Right atrium auricular region (tissue), 2 donors: ENCODE results near the gene CEP131. TPM values are rescaled to one million over a fixed set of nuclear protein-coding genes. Genes with fewer than 3 reads are reported as not detected.

Experiments
- DNase-seq: peaks from one replicate; pipeline ENCODE4 v3.0.0-alpha.2; 2019; ENCODE audit warnings: low spot score
- H3K27ac ChIP-seq, 2 donors: fragments of 200-600 bp; sonication (generic); 1 replicate in 1 of 2; 2 replicates in 1 of 2; pipeline ENCODE4 v1.5.1; 2016 to 2019
- H3K27me3 ChIP-seq, 2 donors: fragments of 200-600 bp; sonication (generic); one replicate each; pipeline versions ENCODE4 v1.5.1 to v1.6.0; 2017 to 2019
- H3K36me3 ChIP-seq: fragments of 200-600 bp; sonication (generic); one replicate; pipeline ENCODE4 v1.5.1; 2016
- H3K4me1 ChIP-seq, 2 donors: fragments of 200-600 bp; sonication (generic); one replicate each; pipeline versions ENCODE4 v1.5.1 to v1.6.0; 2017 to 2019
- H3K4me3 ChIP-seq, 2 donors: fragments of 200-600 bp; sonication (generic); 1 replicate in 1 of 2; 2 replicates in 1 of 2; pipeline ENCODE4 v1.5.1; 2017 to 2019; ENCODE audit warnings: mild to moderate bottlenecking in 1 of 2, moderate library complexity in 1 of 2
- H3K9me3 ChIP-seq, 2 donors: fragments of 200-600 bp; sonication (generic); one replicate each; pipeline ENCODE4 v1.5.1; 2019
- total RNA-seq, 2 donors: library from RNA; depleted of rRNA; stranded (reverse); fragments of >200 nt; gene quantifications; one replicate each; pipeline ENCODE4 v1.1.0, GENCODE V29; 2016
- TF ChIP-seq, protein P1 (sequence below), 2 donors: fragments of 200-600 bp; sonication (generic); IDR thresholded peaks; one replicate each; pipeline ENCODE4 v1.5.1; 2019; ENCODE audit warnings: antibody characterized with exemption in 2 of 2

CEP131 gene
- total RNA-seq, 2 donors from 2014 or later: 5.5 to 6.2 TPM

DNA sequence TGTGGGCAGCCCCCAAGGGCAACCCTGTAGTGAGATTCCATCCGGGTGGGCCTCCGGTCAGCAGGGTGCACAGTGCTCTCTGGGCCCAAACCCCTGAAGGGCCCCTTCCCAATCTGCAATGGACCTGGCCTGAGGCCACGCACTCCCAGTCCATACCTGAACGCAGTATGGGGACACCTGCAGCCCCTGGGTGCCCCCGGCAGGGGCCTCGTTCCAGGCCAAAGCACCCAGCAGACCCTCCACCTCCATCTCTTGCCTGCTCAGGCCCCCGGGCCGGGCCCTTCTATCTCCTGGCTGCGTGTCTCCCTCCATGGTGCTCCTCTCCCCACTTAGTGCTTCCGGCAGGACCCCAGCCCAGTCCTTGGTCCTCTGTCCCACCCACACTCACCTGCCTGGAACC lies 39.4 kb downstream of the CEP131 start:
- Histone ChIP-seq H3K4me3 (no peak overlapping the region), H3K9me3 (no peaks in the 10 kb centered on the region), H3K27ac (no peak overlapping the region), H3K27me3 (no peaks in the 10 kb centered on the region), H3K36me3 (no peaks in the 10 kb centered on the region), H3K4me1 (no peaks in the 10 kb centered on the region)
- DNase-seq: no peak
- TF ChIP-seq, protein P1, sequence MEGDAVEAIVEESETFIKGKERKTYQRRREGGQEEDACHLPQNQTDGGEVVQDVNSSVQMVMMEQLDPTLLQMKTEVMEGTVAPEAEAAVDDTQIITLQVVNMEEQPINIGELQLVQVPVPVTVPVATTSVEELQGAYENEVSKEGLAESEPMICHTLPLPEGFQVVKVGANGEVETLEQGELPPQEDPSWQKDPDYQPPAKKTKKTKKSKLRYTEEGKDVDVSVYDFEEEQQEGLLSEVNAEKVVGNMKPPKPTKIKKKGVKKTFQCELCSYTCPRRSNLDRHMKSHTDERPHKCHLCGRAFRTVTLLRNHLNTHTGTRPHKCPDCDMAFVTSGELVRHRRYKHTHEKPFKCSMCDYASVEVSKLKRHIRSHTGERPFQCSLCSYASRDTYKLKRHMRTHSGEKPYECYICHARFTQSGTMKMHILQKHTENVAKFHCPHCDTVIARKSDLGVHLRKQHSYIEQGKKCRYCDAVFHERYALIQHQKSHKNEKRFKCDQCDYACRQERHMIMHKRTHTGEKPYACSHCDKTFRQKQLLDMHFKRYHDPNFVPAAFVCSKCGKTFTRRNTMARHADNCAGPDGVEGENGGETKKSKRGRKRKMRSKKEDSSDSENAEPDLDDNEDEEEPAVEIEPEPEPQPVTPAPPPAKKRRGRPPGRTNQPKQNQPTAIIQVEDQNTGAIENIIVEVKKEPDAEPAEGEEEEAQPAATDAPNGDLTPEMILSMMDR (IDR thresholded peaks at IDR 0.05): no peak

DNA sequence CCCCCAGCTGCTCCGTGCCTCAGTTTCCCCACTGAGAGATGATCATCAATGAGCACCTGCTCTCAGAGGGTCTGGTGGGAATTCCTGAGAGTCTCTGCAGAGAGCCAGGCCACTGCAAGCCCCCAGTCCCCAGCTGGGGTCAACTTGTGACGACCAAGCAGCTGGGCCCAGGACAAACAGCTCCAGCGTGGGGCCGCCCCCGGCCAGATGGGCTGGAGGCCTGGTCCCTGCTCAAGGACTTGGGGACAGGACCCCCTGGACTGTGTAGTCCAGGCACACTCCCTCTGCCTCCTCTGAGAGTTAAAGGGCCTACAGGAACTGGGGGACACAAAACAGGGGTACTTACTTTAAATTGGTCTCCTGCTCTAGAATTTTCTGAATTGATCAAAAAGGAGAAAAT lies 40.2 kb downstream of the CEP131 start:
- H3K4me3 ChIP-seq: no peak overlapping the region
- DNase-seq: no peak
- no peaks in the 10 kb centered on the region for H3K4me1 ChIP-seq
- H3K36me3 ChIP-seq: no peaks in the 10 kb centered on the region
- H3K27me3 ChIP-seq: no peaks in the 10 kb centered on the region
- TF ChIP-seq, protein P1 (IDR thresholded peaks at IDR 0.05): no peak
- H3K27ac ChIP-seq: no peak overlapping the region
- H3K9me3 ChIP-seq: no peaks in the 10 kb centered on the region

DNA sequence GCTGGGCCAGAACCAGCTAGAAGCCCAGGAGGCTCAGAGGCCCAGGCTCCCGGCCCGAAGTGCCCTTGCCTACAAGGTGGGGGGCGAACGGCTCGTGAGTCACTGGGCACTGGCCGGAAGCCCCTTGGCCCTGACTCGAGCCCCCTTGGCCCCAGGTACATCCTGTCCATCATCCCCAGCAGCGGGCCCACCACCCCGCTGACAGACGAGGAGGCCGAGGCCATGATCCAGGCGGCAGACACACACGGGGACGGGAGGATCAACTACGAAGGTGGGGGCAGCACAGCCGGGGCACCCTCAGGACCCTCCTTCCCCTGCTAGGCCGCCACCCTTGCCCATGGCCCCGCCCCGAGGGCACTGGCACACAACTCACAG lies 41.0 kb downstream of the CEP131 start:
- H3K27me3 ChIP-seq: no peaks in the 10 kb centered on the region
- no peaks in the 10 kb centered on the region for H3K4me1 ChIP-seq
- H3K4me3 ChIP-seq: no peak overlapping the region
- no peaks in the 10 kb centered on the region for H3K9me3 ChIP-seq
- TF ChIP-seq, protein P1 (IDR thresholded peaks at IDR 0.05): no peak
- DNase-seq: no peak
- H3K27ac ChIP-seq: no peak overlapping the region
- no peaks in the 10 kb centered on the region for H3K36me3 ChIP-seq

DNA sequence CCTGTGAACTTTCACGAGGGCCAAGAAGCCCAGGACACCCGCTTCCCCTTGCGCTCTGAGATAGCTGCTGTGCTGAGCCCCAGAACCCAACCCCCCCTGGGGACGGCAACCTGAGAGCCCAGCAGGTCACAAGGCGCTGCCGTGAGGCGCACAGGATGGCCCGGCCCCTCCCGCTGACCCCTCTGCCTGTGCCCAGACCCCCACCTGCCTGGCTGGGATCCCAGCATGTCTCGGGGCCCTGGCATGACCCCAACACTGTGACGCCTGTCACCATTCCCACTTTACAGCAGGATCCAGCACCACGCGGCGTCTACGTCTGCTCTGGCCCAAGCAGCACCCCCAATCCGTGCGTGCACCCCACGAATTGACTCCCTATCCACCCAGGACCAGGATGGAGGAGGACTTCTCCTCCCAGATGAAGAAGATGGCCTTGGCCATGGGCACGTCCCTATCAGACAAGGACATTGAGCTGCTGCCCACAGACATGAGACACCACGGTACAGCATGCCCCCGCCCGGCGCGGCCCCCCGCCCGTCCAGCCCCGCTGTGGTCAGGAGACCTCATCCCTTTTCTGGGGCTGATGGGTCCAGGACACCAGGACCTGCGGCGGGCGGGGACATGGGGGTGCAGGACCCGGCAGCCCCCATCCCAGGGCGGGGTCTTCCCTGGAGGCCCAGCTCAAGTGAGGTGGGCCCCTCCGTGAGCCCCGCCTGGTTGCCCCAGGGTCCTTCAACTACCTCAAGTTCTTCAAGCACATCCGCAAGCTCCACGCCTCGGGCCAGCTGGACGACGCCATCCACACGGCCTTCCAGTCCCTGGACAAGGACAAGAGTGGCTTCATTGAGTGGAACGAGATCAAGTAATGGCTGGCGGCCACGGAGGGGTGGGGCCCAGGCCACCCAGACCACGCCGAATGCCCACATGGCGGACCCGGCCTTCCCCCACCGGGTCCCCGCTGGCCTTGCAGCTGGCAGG lies 41.6 kb downstream of the CEP131 start:
- no peak overlapping the region for H3K4me3 ChIP-seq
- no peaks in the 10 kb centered on the region for H3K4me1 ChIP-seq
- H3K27me3 ChIP-seq: no peaks in the 10 kb centered on the region
- TF ChIP-seq, protein P1 (IDR thresholded peaks at IDR 0.05): no peak
- no peaks in the 10 kb centered on the region for H3K36me3 ChIP-seq
- DNase-seq: no peak
- H3K9me3 ChIP-seq: no peaks in the 10 kb centered on the region
- H3K27ac ChIP-seq: no peak overlapping the region

DNA sequence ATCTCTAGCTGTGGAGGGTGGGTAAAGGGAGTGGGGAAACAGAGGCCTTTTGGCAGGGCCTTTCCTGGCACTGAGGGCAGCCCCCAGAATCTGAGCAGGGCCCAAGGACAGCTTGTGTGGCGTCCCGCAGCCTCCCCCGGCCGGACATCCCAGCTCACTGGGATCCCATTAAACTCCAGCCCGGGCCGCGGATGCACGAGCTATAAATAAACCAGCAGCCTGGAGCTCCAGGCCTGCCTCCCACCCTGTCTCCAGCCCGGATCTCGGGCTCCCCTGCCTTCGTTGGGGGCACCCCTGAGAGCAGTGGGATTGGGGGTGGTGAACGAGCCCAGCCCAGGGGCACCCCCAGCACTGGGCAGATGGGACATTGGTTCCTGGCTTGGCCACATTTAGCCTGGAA lies 42.9 kb downstream of the CEP131 start:
- Histone ChIP-seq H3K4me1 (no peaks in the 10 kb centered on the region), H3K36me3 (no peaks in the 10 kb centered on the region), H3K27ac (no peak overlapping the region), H3K4me3 (no peak overlapping the region), H3K27me3 (no peaks in the 10 kb centered on the region), H3K9me3 (peaks cover 0 to 6% of the 10 kb centered on the region in 2 donors)
- DNase-seq: no peak
- TF ChIP-seq, protein P1 (IDR thresholded peaks at IDR 0.05): no peak
